Activated CD4-positive, alpha-beta T cell treated with anti-CD3 and anti-CD28 coated beads, Interleukin-2, amount 10 ng/mL, durations not matched to agents 24 days and 14 days (primary cell): Measurements from ENCODE around the gene TRPM6. TPM values are rescaled to one million over a fixed set of nuclear protein-coding genes. Genes with fewer than 3 reads are reported as not detected.
"Not testable (repeated sequence)": the region's sequence is repeated elsewhere in the genome, so short reads cannot be mapped to it uniquely, and the experiment has no call there.

Experiments used
- DNase-seq: peaks from one replicate; pipeline ENCODE4 v3.0.0; 2022
- H3K27ac Mint-ChIP-seq: one replicate; pipeline ENCODE4 v1.8.0; 2022; ENCODE audit warnings: mild to moderate bottlenecking, mixed read lengths
- H3K27me3 Mint-ChIP-seq: one replicate; pipeline ENCODE4 v1.8.0; 2022; ENCODE audit warnings: mixed read lengths
- H3K36me3 Mint-ChIP-seq: one replicate; pipeline ENCODE4 v1.8.0; 2022; ENCODE audit warnings: low read depth, mild to moderate bottlenecking, mixed read lengths
- H3K4me1 Mint-ChIP-seq: one replicate; pipeline ENCODE4 v1.8.0; 2021; ENCODE audit warnings: mixed read lengths
- H3K4me3 Mint-ChIP-seq: one replicate; pipeline ENCODE4 v1.8.0; 2022; ENCODE audit warnings: mild to moderate bottlenecking, moderate library complexity, mixed read lengths
- H3K9me3 Mint-ChIP-seq: one replicate; pipeline ENCODE4 v1.8.0; 2021; ENCODE audit warnings: mixed read lengths
- intact Hi-C: fragments of 100-400 bp; cut with micrococcal nuclease; formaldehyde crosslinking; loops from one replicate; pipeline ENCODE4 v1.15.1; 2023
- total RNA-seq: library from RNA; stranded (reverse); gene quantifications from 2 replicates; pipeline ENCODE4 v1.2.3, GENCODE V29; 2022

The TRPM6 gene, protein sequence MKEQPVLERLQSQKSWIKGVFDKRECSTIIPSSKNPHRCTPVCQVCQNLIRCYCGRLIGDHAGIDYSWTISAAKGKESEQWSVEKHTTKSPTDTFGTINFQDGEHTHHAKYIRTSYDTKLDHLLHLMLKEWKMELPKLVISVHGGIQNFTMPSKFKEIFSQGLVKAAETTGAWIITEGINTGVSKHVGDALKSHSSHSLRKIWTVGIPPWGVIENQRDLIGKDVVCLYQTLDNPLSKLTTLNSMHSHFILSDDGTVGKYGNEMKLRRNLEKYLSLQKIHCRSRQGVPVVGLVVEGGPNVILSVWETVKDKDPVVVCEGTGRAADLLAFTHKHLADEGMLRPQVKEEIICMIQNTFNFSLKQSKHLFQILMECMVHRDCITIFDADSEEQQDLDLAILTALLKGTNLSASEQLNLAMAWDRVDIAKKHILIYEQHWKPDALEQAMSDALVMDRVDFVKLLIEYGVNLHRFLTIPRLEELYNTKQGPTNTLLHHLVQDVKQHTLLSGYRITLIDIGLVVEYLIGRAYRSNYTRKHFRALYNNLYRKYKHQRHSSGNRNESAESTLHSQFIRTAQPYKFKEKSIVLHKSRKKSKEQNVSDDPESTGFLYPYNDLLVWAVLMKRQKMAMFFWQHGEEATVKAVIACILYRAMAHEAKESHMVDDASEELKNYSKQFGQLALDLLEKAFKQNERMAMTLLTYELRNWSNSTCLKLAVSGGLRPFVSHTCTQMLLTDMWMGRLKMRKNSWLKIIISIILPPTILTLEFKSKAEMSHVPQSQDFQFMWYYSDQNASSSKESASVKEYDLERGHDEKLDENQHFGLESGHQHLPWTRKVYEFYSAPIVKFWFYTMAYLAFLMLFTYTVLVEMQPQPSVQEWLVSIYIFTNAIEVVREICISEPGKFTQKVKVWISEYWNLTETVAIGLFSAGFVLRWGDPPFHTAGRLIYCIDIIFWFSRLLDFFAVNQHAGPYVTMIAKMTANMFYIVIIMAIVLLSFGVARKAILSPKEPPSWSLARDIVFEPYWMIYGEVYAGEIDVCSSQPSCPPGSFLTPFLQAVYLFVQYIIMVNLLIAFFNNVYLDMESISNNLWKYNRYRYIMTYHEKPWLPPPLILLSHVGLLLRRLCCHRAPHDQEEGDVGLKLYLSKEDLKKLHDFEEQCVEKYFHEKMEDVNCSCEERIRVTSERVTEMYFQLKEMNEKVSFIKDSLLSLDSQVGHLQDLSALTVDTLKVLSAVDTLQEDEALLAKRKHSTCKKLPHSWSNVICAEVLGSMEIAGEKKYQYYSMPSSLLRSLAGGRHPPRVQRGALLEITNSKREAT (N-terminal part only)
- 0.05 TPM in 1 of 2 replicates, not detected in the other for total RNA-seq

DNA sequence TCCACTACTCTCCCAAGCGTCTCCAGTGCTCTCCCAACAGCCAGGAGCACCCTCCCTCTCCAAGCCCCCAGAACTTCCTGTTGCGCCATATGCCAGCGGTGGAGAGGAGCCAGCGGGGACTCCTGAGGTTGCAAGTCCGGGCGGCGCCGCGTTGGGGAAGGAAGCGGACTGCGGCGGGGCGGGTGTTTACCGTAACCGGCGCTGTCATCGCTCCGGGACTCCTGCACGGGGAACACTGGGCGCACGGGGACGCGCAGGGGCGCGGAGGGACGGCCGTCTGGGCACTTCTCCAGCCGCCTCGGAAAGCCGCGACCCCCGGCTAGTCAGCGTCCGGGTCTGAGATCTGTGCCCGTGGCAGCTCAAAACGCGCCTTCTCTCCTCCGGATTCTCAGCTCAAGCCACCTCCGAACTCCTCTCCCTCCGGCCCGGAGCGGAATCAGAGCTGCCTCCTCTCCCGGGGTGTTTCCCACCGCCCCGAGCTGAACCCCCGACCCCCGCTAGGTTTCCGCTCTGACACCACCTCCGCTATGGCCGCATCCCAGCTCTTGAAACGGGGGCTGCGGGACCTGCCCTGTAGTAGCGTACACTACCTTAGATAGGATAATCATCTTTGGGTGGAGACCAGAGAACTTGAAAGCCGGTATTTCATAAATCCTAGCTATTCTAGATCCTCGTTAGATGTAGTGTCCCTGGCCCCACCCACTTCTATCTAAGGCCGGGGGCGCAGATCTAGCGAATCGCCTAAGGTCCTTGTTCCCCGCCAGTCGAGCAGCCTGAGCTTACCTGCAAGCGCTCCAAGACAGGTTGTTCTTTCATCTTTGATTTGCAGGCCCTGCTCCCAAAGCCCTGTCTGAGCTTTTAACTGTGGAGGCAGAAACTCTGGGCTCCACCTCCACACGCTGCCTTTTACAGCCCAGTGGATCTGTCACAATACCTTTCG is at the start of gene TRPM6:
Gene TRPM6, minus strand, starts transcription at position 881 of the 940 bp plus-strand sequence. Its CDS starts 65 bp downstream, at position 816.
- Mint-ChIP-seq H3K9me3 (no peaks in the 10 kb centered on the region), H3K27me3 (peaks cover 42% of the 10 kb centered on the region), H3K4me1 (peaks cover 14% of the 10 kb centered on the region), H3K4me3 (peak within 1 kb of the TSS; percentile 92), H3K36me3 (no peaks in the 10 kb centered on the region), H3K27ac (no peak within 1 kb of the TSS)
- intact Hi-C loops: loop anchor here (5.0 kb wide), 1 partner anchor 65 kb away; the partner anchor contains the start of gene C9orf40
- DNase-seq: peak; percentile 82

DNA sequence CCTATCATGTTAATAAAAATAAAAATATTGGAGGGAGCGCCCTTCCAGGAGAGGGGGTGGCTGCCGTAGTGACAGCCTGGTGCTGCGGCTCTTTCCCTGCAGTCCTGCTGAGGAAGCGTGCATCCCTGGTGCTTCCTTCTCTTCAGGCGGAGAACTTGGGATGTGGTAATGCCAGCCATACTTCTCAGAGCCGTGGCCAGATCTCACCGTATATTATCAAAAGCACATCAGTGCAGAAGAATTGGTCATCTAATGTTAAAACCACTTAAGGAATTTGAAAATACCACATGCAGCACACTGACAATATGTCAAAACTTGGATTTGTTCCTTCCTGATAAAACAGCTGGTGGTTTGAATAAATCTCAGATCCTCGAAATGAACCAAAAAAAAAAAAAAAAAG is 47.3 kb upstream of the TRPM6 start:
- H3K9me3 Mint-ChIP-seq: peaks cover 8% of the 10 kb centered on the region
- H3K36me3 Mint-ChIP-seq: no peaks in the 10 kb centered on the region
- DNase-seq: no peak
- H3K27me3 Mint-ChIP-seq: peaks cover 14% of the 10 kb centered on the region
- H3K4me3 Mint-ChIP-seq: no peak overlapping the region
- no peak overlapping the region for H3K27ac Mint-ChIP-seq
- no peaks in the 10 kb centered on the region for H3K4me1 Mint-ChIP-seq
- intact Hi-C loops: no loop called here

DNA sequence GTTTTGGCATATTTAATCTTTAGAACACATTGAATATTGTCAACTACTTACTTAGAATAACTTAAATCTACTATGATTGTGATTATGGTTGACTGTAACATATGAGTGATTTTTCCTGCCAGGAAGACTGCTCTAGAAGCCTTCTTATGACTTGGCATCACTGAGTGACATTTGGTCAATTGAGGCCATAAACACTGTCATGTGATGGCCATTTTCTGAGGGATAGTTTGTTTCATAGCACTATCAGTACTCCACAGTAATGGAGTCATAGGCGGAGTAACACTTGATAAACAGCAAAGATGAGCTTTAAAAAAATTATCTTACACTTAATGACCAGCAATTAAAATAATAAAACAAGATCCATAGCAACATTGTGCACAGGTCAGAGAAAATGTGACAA is 34.0 kb upstream of the TRPM6 start:
- no peaks in the 10 kb centered on the region for H3K4me1 Mint-ChIP-seq
- H3K27ac Mint-ChIP-seq: no peak overlapping the region
- intact Hi-C loops: no loop called here
- no peak overlapping the region for H3K4me3 Mint-ChIP-seq
- no peak for DNase-seq
- H3K36me3 Mint-ChIP-seq: no peaks in the 10 kb centered on the region
- H3K9me3 Mint-ChIP-seq: no peaks in the 10 kb centered on the region
- no peaks in the 10 kb centered on the region for H3K27me3 Mint-ChIP-seq

DNA sequence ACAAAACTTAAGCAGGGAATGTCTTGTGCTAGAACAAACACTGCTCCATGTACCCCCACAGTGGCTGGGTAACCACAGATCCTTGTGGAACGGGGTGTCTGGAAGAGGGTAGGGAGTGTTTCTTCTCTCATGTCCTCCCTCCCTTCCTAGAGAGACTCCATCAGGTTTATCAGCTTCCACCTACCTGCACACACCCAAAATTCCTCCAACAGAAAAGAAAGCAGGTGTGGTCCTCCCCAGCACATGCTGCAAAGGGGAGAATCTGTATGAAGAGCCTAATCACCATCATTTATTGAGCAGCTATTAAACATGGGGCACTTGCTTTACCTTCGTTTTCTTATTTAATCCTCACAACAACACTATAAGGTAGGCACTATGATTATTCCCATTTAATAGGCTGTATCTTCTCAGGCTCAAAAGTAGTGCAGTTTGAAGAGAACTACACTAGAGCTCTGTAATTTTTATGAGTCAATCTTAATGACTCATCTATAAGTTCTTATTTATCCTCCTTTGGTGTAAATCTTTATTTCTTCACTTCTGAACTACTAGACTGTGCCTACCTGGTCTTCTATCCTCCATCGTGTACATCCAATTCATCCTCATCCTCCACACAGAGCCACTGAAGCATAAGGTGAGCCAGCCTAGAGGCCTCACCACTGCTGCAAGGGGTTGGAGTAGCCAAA is 33.4 kb upstream of the TRPM6 start:
- H3K27me3 Mint-ChIP-seq: peaks cover 1% of the 10 kb centered on the region
- no peaks in the 10 kb centered on the region for H3K4me1 Mint-ChIP-seq
- H3K4me3 Mint-ChIP-seq: no peak overlapping the region
- no peaks in the 10 kb centered on the region for H3K36me3 Mint-ChIP-seq
- intact Hi-C loops: no loop called here
- H3K9me3 Mint-ChIP-seq: no peaks in the 10 kb centered on the region
- H3K27ac Mint-ChIP-seq: no peak overlapping the region
- DNase-seq: no peak

DNA sequence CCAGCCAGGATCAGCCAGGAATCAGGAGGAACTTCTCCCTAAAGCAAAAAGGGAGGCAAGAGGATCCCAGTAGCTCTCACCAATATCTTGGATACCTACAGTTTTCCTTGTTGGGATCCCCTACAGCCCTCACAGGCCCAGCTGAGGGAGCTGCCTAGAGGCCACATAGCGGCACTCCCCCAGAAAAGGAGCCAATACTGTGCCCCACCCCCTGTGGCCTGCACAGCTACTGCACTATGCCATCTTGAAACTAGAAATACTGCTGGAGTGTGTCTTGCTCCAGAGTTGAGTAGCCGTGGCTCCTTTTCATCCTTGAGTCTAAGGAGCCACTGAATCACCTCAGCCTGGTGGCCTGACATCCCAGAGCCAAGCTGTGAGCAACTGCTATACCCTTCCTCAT is 22.3 kb upstream of the TRPM6 start:
- Mint-ChIP-seq H3K36me3 (no peaks in the 10 kb centered on the region), H3K4me1 (no peaks in the 10 kb centered on the region), H3K27me3 (peaks cover 2% of the 10 kb centered on the region), H3K9me3 (no peaks in the 10 kb centered on the region), H3K4me3 (no peak overlapping the region), H3K27ac (no peak overlapping the region)
- intact Hi-C loops: no loop called here
- DNase-seq: no peak

DNA sequence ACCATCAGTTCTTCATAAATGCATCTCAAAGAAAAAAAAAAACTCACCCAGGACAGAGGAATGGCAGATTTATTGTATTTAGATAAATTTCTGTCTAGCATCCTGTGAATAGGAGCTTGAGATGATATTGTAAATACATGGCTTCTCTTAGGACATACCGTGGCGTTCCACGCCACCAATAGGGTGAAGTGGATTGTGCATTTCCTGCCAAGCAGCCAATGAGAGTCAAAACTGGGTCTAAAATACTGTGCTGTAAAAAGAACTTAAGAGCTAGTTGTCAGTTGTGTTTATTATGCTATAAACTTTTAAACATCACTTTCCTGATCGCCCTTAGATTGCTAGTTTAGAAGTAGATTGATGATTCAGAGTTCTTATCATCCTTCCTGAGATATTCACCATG is 20.9 kb upstream of the TRPM6 start:
- intact Hi-C loops: no loop called here
- Mint-ChIP-seq H3K4me1 (no peaks in the 10 kb centered on the region), H3K27ac (no peak overlapping the region), H3K36me3 (no peaks in the 10 kb centered on the region), H3K9me3 (no peaks in the 10 kb centered on the region), H3K27me3 (peaks cover 2% of the 10 kb centered on the region), H3K4me3 (no peak overlapping the region)
- DNase-seq: no peak

DNA sequence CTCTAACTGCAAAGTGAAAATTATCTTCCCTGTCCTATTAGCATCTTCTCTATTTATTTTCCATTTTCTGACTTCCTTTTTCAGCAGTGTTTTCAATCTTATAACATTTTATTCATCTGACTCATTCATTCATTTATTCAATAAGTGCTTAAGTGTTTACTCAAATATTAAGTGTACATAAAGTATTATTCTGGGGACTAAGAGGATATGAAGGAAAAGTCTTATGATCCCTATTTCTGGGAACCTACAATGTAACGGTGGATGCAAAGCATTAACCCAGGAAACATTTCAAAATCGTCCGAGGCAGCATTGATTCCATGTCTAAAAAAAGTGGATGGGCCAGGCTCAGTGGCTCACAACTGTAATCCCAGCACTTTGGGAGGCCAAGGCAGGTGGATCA is 19.4 kb upstream of the TRPM6 start:
- H3K9me3 Mint-ChIP-seq: no peaks in the 10 kb centered on the region
- no peak for DNase-seq
- intact Hi-C loops: no loop called here
- H3K4me1 Mint-ChIP-seq: no peaks in the 10 kb centered on the region
- no peak overlapping the region for H3K4me3 Mint-ChIP-seq
- H3K27me3 Mint-ChIP-seq: peaks cover 2% of the 10 kb centered on the region
- H3K36me3 Mint-ChIP-seq: no peaks in the 10 kb centered on the region
- no peak overlapping the region for H3K27ac Mint-ChIP-seq

DNA sequence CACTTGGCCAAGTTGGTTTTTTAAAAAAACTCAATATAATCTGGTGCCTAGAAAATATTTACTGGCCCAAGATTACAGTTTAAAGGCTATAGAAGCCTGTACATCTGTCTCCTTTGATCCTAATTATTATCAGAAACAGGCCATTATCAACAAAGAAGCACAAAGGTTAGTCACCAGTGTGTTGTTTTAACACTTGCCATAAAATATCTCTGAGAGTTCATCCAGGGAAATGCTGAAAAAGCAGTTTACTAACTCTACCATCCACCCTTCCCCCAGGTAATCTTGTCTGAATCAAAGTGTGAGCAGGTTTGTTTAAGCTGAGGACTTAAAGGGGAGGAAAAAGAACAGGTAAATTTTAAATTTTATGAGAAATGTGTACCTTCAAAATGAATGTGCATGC is 13.3 kb upstream of the TRPM6 start:
- DNase-seq: no peak
- Mint-ChIP-seq H3K27me3 (peaks cover 4% of the 10 kb centered on the region), H3K4me1 (no peaks in the 10 kb centered on the region), H3K36me3 (no peaks in the 10 kb centered on the region), H3K4me3 (no peak overlapping the region), H3K27ac (no peak overlapping the region), H3K9me3 (no peaks in the 10 kb centered on the region)
- intact Hi-C loops: no loop called here

DNA sequence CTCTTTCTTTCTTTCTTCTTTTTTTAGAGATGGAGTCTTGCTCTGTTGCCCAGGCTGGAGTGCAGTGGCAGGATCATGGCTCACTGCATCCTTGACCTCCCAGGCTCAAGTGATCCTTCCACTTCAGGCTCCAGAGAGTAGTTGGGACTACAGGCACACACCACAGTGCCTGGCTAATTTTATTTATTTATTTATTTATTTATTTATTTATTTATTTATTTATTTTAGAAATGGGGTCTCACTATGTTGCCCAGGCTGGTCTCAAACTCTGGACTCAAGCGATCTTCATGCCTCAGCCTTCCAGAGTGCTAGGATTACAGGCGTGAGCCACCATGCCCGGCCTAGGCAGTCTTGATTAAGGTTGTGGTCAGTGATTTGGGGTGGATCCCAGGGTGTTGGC is 728 bp upstream of the TRPM6 start:
- H3K9me3 Mint-ChIP-seq, DNase-seq, H3K27ac Mint-ChIP-seq, H3K36me3 Mint-ChIP-seq: not testable (repeated sequence)
- Mint-ChIP-seq H3K4me3 (peak overlapping the region; percentile 33), H3K4me1 (peaks cover 14% of the 10 kb centered on the region), H3K27me3 (peaks cover 45% of the 10 kb centered on the region)
- intact Hi-C loops: loop anchor here (5.0 kb wide), 1 partner anchor 64 kb away; the partner anchor contains the start of gene C9orf40

DNA sequence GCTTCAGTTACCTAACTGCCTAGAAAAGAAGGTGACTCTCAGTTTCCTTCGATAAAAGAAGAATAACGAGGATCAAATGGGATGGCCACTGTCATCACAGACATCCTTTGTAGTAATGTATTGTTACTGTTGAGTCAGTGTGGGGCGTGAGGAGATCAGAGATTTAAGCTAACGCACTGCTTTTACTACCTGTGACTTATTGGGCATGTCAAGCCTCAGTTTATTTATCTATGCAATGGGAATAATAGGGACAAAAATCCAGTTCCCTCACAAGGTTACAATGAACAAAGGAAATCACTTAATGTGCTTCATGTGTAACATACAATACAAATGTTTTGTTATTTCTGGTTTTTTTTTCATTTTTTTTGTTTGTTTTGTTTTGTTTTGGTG is 255 bp upstream of the TRPM6 start:
- Mint-ChIP-seq H3K27ac (no peak overlapping the region), H3K27me3 (peaks cover 44% of the 10 kb centered on the region), H3K9me3 (no peaks in the 10 kb centered on the region), H3K4me3 (peak overlapping the region; percentile 92), H3K4me1 (peaks cover 14% of the 10 kb centered on the region), H3K36me3 (no peaks in the 10 kb centered on the region)
- DNase-seq: no peak
- intact Hi-C loops: loop anchor here (5.0 kb wide), 1 partner anchor 64 kb away; the partner anchor contains the start of gene C9orf40

DNA sequence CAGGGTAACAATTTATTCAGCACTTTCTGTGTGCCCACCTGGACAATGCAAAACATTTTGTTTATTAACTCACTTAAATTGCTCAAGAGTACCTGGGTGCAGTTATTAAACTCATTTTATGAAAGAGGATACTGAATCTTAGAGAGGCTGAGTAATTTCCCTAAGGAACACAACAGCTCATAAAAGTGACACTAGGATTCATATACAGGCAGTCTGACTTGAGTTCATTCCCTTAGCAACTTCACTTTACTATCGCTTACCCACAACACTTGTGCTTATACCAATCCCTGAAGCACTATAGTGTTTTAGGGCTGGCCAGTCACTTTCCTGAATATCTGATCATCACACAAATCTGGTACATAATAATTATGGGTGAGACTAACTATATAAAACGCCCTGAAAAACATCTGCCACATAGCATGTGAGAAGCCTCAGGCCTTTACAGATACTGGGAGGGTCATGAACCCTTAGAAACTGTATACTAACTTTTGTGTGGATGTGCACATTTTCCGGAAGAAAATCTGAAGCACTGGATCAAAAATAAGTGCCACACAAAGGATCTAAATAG is 11.3 kb downstream of the TRPM6 start:
- H3K4me1 Mint-ChIP-seq: no peaks in the 10 kb centered on the region
- H3K9me3 Mint-ChIP-seq: peaks cover 18% of the 10 kb centered on the region
- no peak overlapping the region for H3K4me3 Mint-ChIP-seq
- H3K27ac Mint-ChIP-seq: no peak overlapping the region
- H3K36me3 Mint-ChIP-seq: peaks cover 2% of the 10 kb centered on the region
- no peak for DNase-seq
- H3K27me3 Mint-ChIP-seq: peaks cover 10% of the 10 kb centered on the region
- intact Hi-C loops: no loop called here

DNA sequence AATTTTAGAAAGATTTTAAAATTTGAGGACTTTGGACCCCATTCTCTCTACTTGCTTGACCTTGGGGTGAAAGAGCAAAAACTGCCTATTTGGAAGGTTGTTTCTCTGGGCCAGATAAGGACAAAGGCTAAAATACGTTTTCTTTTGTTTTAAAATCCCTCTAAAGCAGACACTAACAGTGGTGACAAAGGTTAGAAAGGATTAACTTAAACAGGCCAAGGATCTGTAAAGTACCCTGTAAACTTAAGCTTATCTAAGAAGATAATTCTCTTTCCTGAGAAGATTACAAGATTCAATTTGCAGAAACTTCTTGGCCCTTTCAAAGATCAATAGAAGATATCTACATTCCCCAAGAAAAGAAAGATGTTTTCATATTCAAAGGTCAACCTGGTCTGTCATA is 12.1 kb downstream of the TRPM6 start:
- peaks cover 17% of the 10 kb centered on the region for H3K9me3 Mint-ChIP-seq
- DNase-seq: no peak
- H3K4me1 Mint-ChIP-seq: no peaks in the 10 kb centered on the region
- peaks cover 2% of the 10 kb centered on the region for H3K36me3 Mint-ChIP-seq
- H3K27ac Mint-ChIP-seq: no peak overlapping the region
- H3K27me3 Mint-ChIP-seq: peaks cover 10% of the 10 kb centered on the region
- no peak overlapping the region for H3K4me3 Mint-ChIP-seq
- intact Hi-C loops: no loop called here
